GM21515 (cell line): ENCODE data around the gene HNRNPH3.
A peak's percentile ranks its signal among the peaks of the same experiment; 100 is the strongest.

Experiments used
- ATAC-seq: cut with Tn5 transposase; IDR thresholded peaks from one replicate; pipeline ENCODE4 v1.9.1; 2021; ENCODE audit not compliant: unreplicated experiment

HNRNPH3 gene

GRCh38 chr10:68330852-68331454, 911 bp upstream of the HNRNPH3 start:
- ATAC-seq = no peak

DNA sequence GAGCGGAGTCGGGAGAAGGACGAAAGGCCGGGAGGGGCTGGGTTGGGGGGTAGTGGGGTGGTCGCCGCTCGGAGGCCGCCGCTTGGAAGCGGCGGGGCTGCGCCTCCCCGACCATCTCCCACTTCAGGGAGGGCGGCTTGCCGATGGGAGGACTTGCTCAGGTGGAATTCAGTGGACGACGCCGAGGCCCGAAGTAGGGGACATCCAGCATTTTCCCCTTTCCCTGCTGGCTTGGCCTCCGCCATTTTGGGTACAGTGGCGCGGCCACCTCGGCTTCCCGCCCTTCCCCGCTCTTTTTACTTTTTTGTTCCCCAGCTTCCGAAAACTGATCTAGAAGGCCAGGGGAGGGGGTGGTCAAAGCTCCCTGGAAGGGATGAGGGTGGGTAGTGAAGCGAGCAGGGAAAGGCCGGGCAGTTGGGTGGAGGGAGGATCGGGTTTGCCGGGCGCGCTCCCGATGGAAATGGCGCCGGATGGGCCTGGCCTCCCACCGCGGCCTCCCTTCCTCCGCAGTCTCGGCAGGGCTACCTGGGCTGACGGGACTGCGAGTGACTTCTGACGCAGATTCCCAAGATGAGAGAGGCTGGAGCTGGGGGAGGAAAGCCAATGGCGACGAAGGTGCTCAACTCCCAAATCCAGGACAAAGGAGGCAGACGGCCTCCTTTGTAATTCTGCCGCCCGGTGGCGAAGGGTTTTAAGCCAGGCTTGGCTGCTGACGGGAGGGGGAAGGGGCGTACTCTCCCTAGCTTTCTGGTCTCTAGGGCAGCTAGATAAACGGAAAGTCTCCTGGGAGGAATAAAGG, 594 bp downstream of the HNRNPH3 start, which contains the start of gene PBLD:
PBLD (minus strand) TSS at position 670 of the 799 bp plus-strand sequence. CDS start 26,084 bp downstream, outside the sequence.
- peak; percentile 10 for ATAC-seq

GRCh38 chr10:68333058-68333395, 1.2 kb downstream of the HNRNPH3 start:
- ATAC-seq = no peak

GRCh38 chr10:68333440-68334431, 1.9 kb downstream of the HNRNPH3 start:
- ATAC-seq = no peak

DNA sequence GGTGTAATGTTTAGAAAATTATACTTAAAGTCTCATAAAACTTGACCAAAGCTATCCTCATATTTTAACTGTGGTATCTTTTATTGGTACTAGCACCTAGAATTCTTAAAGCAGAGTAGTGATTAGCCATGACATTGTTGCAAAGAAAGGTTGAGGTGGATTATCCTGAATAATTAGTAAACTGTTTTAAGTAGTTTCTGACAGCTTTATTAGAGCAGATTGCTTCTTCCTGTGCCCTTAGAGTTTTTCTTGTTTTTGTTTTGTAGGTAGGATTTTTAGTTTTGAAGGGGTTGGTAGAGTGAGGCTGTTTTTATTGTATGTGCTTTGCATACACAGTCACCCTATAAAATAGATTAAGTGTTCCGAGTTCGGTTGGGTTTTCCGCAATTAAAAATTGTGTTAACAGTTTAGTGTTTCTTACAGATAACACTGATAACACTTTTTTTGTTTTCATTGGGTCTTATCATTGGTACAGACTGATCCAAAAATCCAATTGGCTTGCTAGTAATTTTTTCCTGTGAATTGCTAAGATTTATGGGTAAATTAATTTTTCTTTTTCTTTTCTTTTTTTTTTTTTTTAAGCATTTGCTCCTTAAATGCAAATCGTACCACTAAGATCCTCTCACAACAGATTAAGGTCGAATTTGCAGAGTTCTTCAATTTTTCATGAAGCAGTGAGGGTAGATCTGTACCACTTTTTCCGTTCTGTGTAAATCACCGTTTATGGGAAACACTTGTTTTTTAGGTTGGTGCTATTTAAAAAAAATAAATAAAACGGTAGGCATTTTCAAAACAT, 3.0 kb downstream of the HNRNPH3 start:
- ATAC-seq = no peak

GRCh38 chr10:68336754-68337351, 5.0 kb downstream of the HNRNPH3 start:
- ATAC-seq = no peak

DNA sequence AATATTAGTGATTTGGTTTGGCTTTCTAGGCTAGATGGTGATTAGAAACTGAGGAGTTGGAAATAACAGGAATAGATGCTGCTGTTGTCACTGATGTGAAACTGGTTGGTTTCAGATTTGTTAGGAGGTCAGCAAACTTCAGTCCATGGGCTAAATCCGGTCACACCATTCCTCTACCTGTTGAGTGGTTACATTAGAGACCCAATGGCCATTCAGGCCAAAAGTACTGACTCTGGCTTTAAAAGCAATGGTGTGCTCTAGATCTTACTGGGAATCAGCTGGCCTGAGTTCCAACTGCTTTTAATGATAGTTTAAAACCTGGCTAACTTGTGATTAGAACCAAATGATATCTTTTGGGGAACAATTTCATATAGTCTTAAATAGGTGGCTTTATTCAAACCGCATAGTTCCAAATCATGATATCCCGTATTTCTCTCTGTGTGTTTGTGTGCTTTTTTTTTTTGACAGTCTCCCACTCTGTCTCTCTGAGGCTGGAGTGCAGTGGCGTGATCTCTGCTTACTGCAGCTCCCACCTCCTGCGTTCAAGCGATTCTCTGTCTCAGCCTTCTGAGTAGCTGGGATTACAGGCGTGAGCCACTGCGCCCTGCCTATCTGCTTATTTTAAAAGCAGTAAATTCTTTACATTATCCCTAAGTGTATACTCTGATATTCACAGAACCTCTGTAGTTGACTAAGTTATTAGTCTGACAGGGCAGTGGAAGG, 8.7 kb downstream of the HNRNPH3 start:
- no peak for ATAC-seq

DNA sequence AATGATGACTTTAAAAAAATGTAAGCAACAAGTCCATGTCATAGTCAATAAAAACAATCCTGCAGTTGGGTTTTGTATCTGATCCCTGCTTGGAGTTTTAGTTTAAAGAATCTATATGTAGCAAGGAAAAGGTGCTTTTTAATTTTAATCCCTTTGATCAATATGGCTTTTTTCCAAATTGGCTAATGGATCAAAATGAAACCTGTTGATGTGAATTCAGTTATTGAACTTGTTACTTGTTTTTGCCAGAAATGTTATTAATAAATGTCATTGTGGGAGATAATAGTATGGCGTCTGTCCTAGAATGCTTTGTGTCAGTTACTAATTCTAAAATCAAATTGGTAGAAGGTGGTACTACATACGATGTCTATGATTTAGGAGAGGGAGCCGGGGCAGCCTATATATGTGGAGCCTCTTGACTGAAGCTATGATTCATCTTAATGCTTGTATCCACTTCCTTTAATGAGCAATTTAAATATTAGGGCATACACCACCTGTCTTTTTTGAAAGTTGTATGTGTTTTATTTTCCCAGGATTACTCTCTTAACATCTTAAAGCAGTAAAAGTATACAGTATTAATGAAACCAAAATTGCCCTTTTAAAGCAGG, 11.1 kb downstream of the HNRNPH3 start:
- ATAC-seq = no peak

GRCh38 chr10:68345621-68346020, 13.8 kb downstream of the HNRNPH3 start:
- no peak for ATAC-seq

- no peak for ATAC-seq
These were observed 14.9 kb downstream of the HNRNPH3 start for GRCh38 chr10:68346774-68347173.

DNA sequence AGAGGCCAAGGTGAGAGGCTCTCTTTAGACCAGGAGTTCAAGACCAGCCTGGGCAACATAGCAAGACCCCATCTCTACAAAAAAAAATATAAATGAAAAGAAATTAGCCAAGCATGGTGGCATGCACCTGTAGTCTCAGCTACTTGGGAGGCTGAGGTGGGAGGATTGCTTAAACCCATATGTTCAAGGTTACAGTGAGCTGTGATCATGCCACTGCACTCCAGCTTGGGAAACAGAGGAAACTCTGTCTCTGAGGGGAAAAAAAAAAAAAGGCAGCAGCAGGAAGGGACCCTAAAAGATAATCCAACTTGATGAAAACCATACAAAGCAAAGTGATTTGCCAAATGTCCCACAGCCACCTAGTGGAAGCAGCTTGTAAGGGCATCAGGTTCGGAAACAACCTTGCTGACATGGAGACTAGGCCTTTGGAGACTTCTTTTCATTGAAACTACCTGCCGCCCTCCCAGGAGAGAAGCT, 16.4 kb downstream of the HNRNPH3 start:
- ATAC-seq = no peak

DNA sequence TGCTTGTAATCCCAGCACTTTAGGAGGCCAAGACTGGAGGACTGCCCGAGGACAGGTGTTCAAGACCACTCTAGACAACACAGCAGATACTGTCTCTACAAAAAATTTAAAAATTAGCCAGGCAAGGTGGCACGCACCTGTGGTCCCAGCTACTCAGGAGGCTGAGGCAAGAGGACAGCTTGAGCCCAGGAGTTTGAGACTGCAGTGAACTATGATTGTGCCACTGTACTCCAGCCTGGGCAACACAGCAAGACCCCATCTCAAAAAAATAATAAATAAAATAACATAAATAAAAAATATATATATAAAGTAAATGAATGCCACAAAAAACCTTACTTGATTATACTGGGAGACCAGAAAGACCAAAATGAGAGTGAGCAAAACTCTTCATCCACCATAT, 21.7 kb downstream of the HNRNPH3 start:
- no peak for ATAC-seq

- ATAC-seq = no peak
These were observed 27.3 kb downstream of the HNRNPH3 start for GRCh38 chr10:68359189-68359588.

DNA sequence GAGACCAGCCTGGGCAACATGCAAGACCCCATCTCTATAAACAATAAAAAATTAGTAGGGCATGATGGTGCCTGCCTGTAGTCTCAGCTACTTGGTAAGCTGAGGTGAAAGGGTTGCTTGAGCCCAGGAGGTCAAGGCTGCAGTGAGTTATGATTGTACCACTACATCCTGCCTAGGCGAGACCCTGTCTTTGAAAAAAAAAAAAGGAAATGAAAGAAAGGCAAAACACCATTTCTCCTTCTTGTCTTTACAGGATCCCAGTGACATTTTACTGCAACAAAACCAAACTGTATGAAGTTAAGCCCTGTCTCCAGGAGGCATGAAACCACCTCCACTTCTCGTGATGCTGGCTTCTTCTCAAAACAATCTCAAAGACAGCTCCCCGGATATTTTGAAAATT, 30.7 kb downstream of the HNRNPH3 start:
- no peak for ATAC-seq

- no peak for ATAC-seq
These were observed 32.4 kb downstream of the HNRNPH3 start for GRCh38 chr10:68364101-68364886.

GRCh38 chr10:68365611-68366010, 33.7 kb downstream of the HNRNPH3 start:
- no peak for ATAC-seq

DNA sequence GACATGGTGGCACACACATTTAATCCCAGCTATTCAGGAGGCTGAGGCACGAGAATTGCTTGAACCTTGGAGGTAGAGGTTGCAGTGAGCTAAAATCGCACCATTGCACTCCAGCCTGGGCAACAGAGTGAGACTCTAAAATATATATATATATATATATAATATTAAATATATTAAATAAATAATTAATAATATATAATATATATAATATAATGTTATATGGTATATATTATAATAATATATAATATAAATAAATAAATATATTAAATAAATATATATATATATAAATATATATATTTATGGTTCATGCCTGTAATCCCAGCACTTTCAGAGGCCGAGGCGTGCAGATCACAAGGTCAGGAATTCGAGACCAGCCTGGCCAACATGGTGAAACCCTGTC, 34.7 kb downstream of the HNRNPH3 start:
- no peak for ATAC-seq

DNA sequence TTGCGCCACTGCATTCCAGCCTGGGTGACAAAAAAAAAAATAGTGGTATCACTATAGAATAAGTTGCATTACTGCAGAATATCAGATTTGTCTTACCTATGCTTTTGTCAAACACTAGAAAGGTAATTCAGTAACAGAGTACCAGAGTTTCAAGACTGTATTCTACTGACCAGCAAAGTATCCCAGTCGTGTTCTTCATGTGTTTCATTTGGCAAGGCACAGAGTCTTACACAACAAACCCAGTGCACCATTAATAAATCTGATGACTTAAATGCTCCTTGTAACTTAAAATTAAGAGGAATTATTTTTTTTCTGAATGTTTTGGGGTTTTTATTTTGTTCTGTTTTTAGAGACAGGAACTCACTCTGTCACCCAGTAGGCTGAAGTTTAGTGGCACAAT, 35.3 kb downstream of the HNRNPH3 start:
- ATAC-seq = no peak
